HCT116 (cell line): ENCODE data around the gene OGG1. TPM values are rescaled to one million over a fixed set of nuclear protein-coding genes. Genes with fewer than 3 reads are reported as not detected.

Experiments used
- ATAC-seq: fragments of 200-7000 bp; cut with Tn5 transposase; 2 replicates; pipeline ENCODE4 v1.9.1; 2020; ENCODE audit warnings: mild to moderate bottlenecking, moderate library complexity
- BruUV-seq: library from RNA; stranded (reverse); fragments of 400-500 nt; replicated peaks from 2 replicates; lab custom pipeline; 2021; lab: Mats Ljungman, UMichigan
- CTCF ChIA-PET: fragments of 300-600 bp; sonication (Branson Sonifier 250); formaldehyde crosslinking; loops from one replicate; lab custom pipeline; 2021; ENCODE audit warnings: antibody characterized with exemption; lab: Charles Lee
- POLR2A ChIA-PET: fragments of 300-600, 350-600 bp; sonication (Branson Sonifier 250); formaldehyde crosslinking; loops from one replicate; lab custom pipeline; 2021; ENCODE audit warnings: antibody characterized with exemption; lab: Charles Lee
- RAD21 ChIA-PET, 2 experiments: fragments of 300-600 bp; sonication (Branson Sonifier 250); formaldehyde crosslinking; loops; one replicate each; lab custom pipeline; 2023; ENCODE audit warnings: low total read pairs in 2 of 2; ENCODE audit not compliant: uncharacterized antibody in 2 of 2, unreplicated experiment in 2 of 2, low non-redundant PET in 1 of 2; lab: Charles Lee
- DNase-seq: peaks from one replicate; pipeline ENCODE4 v3.0.0-alpha.2; 2010; ENCODE audit warnings: low read depth, low spot score
- H2AFZ ChIP-seq: fragments of 200-600 bp; shearing (Covaris generic), sonication (generic); 2 replicates; pipeline ENCODE4 v1.6.1; 2017; ENCODE audit warnings: low read depth, mixed run types, mixed read lengths, antibody characterized with exemption, low read length; ENCODE audit not compliant: poor library complexity, severe bottlenecking
- H3K27ac ChIP-seq: 2 replicates; pipeline ENCODE4 v1.5.1; 2012; ENCODE audit warnings: low read depth, low read length
- H3K27me3 ChIP-seq: fragments of 200-600 bp; sonication (generic); 2 replicates; pipeline ENCODE4 v1.6.1; 2016; ENCODE audit warnings: mixed run types, low read length, mixed read lengths; ENCODE audit not compliant: insufficient read depth
- H3K36me3 ChIP-seq, 2 experiments: fragments of 200-500 bp in 1 of 2; fragments of 200-600 bp in 1 of 2; sonication (Bioruptor generic) in 1 of 2; sonication (generic) in 1 of 2; 2 replicates each; pipeline versions ENCODE4 v1.5.1 to v1.6.1; 2014 to 2016; ENCODE audit warnings: low read length in 2 of 2, inconsistent platforms in 1 of 2, mixed read lengths in 1 of 2, mixed run types in 1 of 2; ENCODE audit not compliant: insufficient read depth in 2 of 2, control insufficient read depth in 1 of 2
- H3K4me1 ChIP-seq, 2 experiments: fragments of 200-600 bp in 1 of 2; sonication (generic) in 1 of 2; 2 replicates each; pipeline versions ENCODE4 v1.5.1 to v1.6.1; 2012 to 2017; ENCODE audit warnings: low read length in 2 of 2, inconsistent platforms in 1 of 2, mild to moderate bottlenecking in 1 of 2, mixed read lengths in 1 of 2, mixed run types in 1 of 2, moderate library complexity in 1 of 2; ENCODE audit not compliant: insufficient read depth in 2 of 2, control insufficient read depth in 1 of 2
- H3K4me2 ChIP-seq: fragments of 200-600 bp; sonication (generic); 2 replicates; pipeline ENCODE4 v1.6.1; 2017; ENCODE audit warnings: mixed run types, low read length, mixed read lengths
- H3K4me3 ChIP-seq, 2 experiments: fragments of 200-600 bp in 1 of 2; sonication (generic) in 1 of 2; replicated peaks in 1 of 2; 2 replicates each; pipeline ENCODE4 v1.5.1; 2011 to 2016; ENCODE audit warnings: low read length in 2 of 2, control low read depth in 1 of 2, low read depth in 1 of 2, mild to moderate bottlenecking in 1 of 2, mixed read lengths in 1 of 2, mixed run types in 1 of 2
- H3K79me2 ChIP-seq: fragments of 200-600 bp; sonication (generic); 2 replicates; pipeline ENCODE4 v1.6.1; 2017; ENCODE audit warnings: mild to moderate bottlenecking, mixed run types, low read length, moderate library complexity, mixed read lengths; ENCODE audit not compliant: insufficient read depth
- H3K9ac ChIP-seq: fragments of 200-600 bp; sonication (generic); 2 replicates; pipeline ENCODE4 v1.6.1; 2016; ENCODE audit warnings: low read length, mixed read lengths
- H3K9me2 ChIP-seq: fragments of 200-600 bp; sonication (generic), shearing (Covaris generic); 2 replicates; pipeline ENCODE4 v1.6.1; 2017; ENCODE audit warnings: mixed run types, mild to moderate bottlenecking, moderate library complexity; ENCODE audit not compliant: insufficient read depth
- H3K9me3 ChIP-seq, 2 experiments: fragments of 200-500 bp in 1 of 2; fragments of 200-600 bp in 1 of 2; sonication (Bioruptor generic) in 1 of 2; sonication (generic) in 1 of 2; 2 replicates each; pipeline ENCODE4 v1.6.1; 2014 to 2017; ENCODE audit warnings: low read length in 2 of 2, mixed read lengths in 2 of 2, inconsistent platforms in 1 of 2, low read depth in 1 of 2, mild to moderate bottlenecking in 1 of 2, mixed run types in 1 of 2, moderate library complexity in 1 of 2; ENCODE audit not compliant: control insufficient read depth in 1 of 2, insufficient read depth in 1 of 2
- H4K20me1 ChIP-seq: fragments of 200-600 bp; sonication (generic), shearing (Covaris generic); 2 replicates; pipeline ENCODE4 v1.6.1; 2017; ENCODE audit warnings: mixed run types, mild to moderate bottlenecking, moderate library complexity; ENCODE audit not compliant: insufficient read depth
- CBX3 ChIP-seq: IDR thresholded peaks from 2 replicates; pipeline ENCODE4 v1.6.1; 2012; ENCODE audit warnings: low read depth
- CTCF ChIP-seq, 3 experiments: fragments of 200-600 bp in 1 of 3; sonication (generic) in 1 of 3; IDR thresholded peaks in 2 of 3; conservative IDR thresholded peaks in 1 of 3; 2 replicates each; pipeline ENCODE4 v1.5.1; 2012 to 2017; ENCODE audit warnings: low read depth in 2 of 3, low read length in 2 of 3, antibody characterized with exemption in 1 of 3, borderline replicate concordance in 1 of 3, control low read depth in 1 of 3, mild to moderate bottlenecking in 1 of 3, mixed read lengths in 1 of 3, mixed run types in 1 of 3, moderate library complexity in 1 of 3; ENCODE audit not compliant: insufficient read depth in 1 of 3
- EZH2phosphoT487 ChIP-seq: fragments of 200-600 bp; IDR thresholded peaks from 2 replicates; pipeline ENCODE4 v1.6.1; 2018; ENCODE audit warnings: antibody characterized with exemption, borderline replicate concordance
- RAD21 ChIP-seq: IDR thresholded peaks from 2 replicates; pipeline ENCODE4 v1.6.1; 2012; ENCODE audit warnings: low read depth, mild to moderate bottlenecking
- SP1 ChIP-seq: IDR thresholded peaks from 2 replicates; pipeline ENCODE4 v1.6.1; 2012; ENCODE audit warnings: low read depth
- ZFX ChIP-seq: fragments of 450-650 bp; IDR thresholded peaks from 2 replicates; pipeline ENCODE4 v1.6.1; 2017
- intact Hi-C: fragments of 100-400 bp; cut with micrococcal nuclease; formaldehyde crosslinking; loops from 2 replicates; pipeline ENCODE4 v1.10.0; 2022
- total RNA-seq: library from RNA; stranded (reverse); gene quantifications from one replicate; pipeline ENCODE4 v1.2.1, GENCODE V29; 2021; ENCODE audit not compliant: unreplicated experiment
- TF ChIP-seq, protein P1 (sequence below): IDR thresholded peaks from 2 replicates; pipeline ENCODE4 v1.6.1; 2012

The OGG1 gene
- total RNA-seq, 1 experiment from 2014 or later: 16.3 TPM

DNA sequence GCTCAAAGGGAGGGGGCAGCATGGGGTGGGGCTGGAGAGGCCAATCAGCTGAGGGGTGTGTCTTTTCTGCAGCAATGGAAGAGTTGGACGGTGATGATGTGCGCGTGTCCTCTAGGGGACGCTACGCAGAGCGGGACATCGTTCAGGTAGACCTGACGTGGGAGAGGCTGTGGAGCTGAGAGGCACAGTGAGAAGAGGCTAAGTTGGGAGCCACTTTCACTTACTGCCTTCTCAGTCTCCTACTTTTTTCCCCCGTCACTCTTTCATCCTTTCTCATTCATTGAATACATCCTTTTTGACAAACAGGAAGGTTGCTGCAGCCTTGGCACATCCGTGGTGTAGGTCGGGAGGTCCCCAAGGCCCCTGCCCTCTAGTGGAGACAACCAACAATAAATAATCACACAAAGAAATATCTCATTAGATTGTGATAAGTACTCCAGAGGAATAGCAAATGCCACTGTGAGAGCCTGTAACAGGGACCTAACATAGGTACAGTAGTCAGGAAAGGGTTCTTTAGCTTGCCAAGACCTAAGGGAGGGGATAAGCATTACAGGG, 22.6 kb upstream of the OGG1 start:
- intact Hi-C loops: loop anchor here (5.0 kb wide), 1 partner anchor 225 kb away; no protein-coding TSS in a partner anchor
- Histone ChIP-seq H3K4me1 (peaks cover 9 to 28% of the 10 kb centered on the region in 2 experiments; a peak in 3 of 4 replicates), H2AFZ (no peak overlapping the region), H3K4me3 (no peak overlapping the region), H3K79me2 (peaks cover 5% of the 10 kb centered on the region), H3K9me3 (no peaks in the 10 kb centered on the region), H3K27ac (peak overlapping the region; percentile 1; the same call in 1 of the 2 replicates), H3K27me3 (no peaks in the 10 kb centered on the region), H3K4me2 (peak overlapping the region; percentile 34), H3K36me3 (no peaks in the 10 kb centered on the region), H3K9me2 (no peaks in the 10 kb centered on the region), H4K20me1 (no peaks in the 10 kb centered on the region), H3K9ac (no peak overlapping the region)
- TF ChIP-seq EZH2phosphoT487: no peak
- no peak for TF ChIP-seq SP1
- no peak for TF ChIP-seq ZFX
- peak; percentile 54 to 90 (median 64) for TF ChIP-seq CTCF (IDR thresholded peaks at IDR 0.05 in 2 of 3, conservative IDR thresholded peaks at IDR 0.05 in 1 of 3; ENCODE audit: borderline replicate concordance in 1 of 3, insufficient read depth in 1 of 3, low read depth in 2 of 3, low read length in 2 of 3)
- TF ChIP-seq CBX3: no peak
- TF ChIP-seq RAD21: peak; percentile 39; the same call in 1 of the 2 replicates
- TF ChIP-seq, protein P1, sequence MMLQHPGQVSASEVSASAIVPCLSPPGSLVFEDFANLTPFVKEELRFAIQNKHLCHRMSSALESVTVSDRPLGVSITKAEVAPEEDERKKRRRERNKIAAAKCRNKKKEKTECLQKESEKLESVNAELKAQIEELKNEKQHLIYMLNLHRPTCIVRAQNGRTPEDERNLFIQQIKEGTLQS: no peak
- DNase-seq: peak; percentile 48
- 0 out of 2 replicates have a peak, but pooled peaks have one; percentile 16 for ATAC-seq
- no TSS peak for BruUV-seq
- POLR2A ChIA-PET: no interaction called here
- RAD21 ChIA-PET: no interaction called here
- CTCF ChIA-PET: interaction anchor here (0.6 to 2.1 kb wide), 4 partner anchors 12 to 374 kb away, joined by 3 to 13 read pairs (median 4); no protein-coding TSS in a partner anchor
